ENCODE data around the gene NOTCH2.
A peak's percentile ranks its signal among the peaks of the same experiment; 100 is the strongest.

The NOTCH2 gene

DNA sequence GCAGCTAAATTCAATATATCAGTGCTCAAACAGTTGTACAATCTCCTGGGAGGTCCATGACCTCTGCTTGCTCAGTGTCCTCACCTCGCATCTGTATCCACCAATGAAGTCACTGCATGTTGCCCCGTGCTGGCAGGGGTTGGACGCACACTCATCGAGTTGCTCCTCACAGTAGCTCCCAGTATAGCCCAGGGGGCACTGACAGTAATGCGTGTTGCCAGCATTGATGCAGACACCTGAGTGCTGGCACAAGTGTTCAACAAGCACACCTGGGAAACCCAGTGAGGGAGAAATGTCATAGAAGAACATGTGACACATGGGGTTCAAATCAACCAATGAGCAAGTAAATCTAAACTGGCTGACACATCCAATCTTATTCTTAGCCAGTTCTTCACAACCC, 132.3 kb downstream of the NOTCH2 start:
- DNase-seq = no peak

DNA sequence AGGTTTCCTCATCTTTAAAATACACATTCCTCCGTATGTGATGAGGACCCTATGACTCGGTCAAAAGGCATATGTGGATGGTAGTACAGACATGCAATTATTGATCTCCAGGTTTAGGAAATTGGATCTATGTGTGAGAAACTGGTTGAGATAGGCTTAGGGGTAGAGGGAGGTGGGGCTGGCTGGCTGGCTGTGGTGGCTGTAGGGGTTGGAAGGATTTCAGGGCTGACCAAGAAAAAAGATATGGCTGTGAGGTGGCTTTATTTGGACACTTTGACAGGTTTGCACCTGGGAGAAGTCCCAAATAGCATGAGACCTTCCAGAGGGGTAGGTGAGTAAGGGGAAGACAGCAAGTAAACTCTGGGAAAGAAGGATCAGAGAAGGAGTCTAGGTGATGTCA, 133.5 kb downstream of the NOTCH2 start:
- DNase-seq = no peak

DNA sequence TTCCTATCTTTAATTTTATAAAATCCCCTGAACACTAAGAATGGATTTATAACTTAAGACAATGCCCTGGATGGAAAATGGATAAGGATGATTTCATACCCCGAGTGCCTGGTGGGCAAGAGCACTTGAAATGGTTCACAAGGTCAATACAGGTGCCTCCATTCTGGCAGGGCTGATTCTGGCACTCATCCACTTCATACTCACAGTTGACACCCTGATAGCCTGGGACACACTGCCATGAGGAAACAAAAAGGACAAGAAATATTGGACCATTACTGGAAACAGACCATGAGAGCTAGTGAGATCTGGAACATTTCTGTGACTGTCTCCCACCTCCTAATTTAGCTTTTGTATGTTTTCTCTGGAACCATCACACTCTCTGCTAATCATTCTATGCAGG, 134.1 kb downstream of the NOTCH2 start:
- peak in 1 of 3 experiments; percentile 16 for DNase-seq

DNA sequence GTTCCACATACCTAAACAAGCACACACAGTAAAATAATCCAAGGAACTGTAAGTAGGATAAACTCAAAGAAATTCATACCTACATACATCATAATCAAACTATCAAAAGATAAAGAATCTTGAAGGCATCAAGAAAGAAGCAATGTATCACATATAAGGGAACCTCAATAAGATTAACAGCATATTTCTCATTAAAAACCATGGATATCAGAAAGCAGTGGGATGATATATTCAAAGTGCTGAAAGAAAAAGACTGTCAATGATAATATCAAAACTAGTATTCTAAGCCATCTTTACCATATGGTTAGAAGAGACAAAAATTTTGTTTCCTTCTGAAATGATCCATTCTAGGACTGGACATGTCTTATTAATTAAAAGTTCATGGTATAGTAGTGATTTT, 136.1 kb downstream of the NOTCH2 start:
- DNase-seq = no peak

DNA sequence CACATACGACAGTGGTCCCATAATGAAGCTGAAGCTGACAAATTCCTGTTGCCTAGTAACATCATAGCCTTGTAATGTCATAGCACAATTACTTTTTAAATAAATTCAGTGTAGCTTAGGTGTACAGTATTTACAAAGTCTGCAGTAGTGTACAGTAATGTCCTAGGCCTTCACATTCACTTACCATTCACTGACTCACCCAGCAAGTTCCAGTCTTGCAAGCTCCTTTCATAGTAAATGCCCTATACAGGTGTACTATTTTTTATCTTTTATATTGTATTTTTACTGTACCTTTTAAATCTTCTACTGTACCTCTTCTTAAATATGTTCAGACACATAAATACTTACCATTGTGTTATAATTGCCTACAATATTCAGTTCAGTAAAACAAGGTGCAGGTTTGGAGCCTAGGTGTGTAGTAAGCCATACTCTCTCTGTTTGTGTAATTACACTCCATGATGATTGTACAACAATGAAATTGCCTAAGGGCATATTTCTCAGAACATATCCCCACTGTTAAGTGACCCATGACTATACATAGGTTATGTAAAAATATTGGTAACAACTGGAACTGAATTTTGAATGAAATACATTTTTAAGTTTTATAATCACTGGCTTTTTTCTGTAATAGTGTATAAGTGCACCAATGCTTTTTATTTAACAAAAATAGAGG, 139.7 kb downstream of the NOTCH2 start:
- peak in 2 of 3 experiments; percentile 1 to 74 for DNase-seq

DNA sequence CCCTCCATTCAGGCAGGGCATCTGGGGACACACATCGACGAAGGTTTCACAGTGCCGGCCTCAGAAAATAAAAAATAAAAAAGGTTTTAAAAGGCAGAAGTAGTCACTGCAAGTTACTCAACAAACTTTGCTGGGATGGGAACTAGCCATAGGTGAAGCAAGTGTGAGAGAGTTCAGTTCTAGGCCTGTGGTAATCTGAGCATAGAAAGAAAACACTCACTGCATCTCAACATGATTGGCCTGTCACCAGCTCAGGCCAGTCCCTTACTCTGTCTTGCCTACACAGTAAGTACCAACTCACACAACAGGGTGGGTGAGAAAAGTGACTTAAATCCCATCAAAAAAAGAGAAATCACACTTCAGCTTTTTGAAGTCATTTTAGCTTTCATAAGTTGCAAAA, 142.9 kb downstream of the NOTCH2 start:
- no peak for DNase-seq

DNA sequence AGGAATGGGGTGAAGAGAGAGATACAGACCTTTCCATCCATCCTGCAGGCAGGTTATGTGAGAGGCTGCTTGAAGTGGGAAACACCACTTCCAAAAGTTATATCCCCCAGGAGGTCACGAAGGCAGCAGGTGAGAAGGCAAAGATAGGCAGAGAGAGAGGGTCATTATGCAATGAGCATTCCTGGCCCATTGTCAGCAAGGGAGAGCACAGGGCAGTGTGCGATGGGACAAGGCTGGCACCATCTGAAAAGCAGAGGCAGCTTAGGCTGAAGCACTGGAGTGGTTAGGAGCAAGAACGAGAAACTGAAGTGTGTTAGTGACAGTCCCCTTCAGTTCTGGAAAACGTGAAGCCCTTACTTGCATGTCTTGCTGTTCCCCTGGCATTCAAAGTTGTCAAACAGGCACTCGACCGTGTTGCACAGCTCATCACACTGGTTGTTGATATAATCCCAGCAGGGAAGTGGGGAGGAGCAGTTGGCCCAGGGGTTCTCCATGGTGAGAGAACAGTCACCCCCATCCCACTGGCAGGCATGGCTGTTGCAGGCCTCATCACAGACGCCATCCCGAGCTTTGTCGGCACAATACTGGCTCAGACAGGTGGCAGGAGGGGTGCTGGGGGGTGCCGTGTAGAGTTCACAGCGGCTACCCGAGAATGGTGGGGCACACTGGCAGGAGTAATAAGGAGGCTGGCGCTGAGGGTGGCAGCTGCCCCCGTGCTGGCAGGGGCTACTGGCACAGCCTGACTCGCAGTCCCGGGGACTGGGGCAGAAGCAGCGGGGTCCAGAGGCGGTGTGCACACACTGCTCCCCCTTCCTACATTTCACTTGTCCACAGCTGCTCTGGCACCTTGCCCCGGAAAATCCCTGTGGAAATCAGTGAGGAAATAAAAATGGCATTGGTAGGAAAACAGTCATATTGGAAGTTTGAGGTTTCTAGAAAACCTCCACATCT, 144.2 kb downstream of the NOTCH2 start:
- no peak for DNase-seq

DNA sequence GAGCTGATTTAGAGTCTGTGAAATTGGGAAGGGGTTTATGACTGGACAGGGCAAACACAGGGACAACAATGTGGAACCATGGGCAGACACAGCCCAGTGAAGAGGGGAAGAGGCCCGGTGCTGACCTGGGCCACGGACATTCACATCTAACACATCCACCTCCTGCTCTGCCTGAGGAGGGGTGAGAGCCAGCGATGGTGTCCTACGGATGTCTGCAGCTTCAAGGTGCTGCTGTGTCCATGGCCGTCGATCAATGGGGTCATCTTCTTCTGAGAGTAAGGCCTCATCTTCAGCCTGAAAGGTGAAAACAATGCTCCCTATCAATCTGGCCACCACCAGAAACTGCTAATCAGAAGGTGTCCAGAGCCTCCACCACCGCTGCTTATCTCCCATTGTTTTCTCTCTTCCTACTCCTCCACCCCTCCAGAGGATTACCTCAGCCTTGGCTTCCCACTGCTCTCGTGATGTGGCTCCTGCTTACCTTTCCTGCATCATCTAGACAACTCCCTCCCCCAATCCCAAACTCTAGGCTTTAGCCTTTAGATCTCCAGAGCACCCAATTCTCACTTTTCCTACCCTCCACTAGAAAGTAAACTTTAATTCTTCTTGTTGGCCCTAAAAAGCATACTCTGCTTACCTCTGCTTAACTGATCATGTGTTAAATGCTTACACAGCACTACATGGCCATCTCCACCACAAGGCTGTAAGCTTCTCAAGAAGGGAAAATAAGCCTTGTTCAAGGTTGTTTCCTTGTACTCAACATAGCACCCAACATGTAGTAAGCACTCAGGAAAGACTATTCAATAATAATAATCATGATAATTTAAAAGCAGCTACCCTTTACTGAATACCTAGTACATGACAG, 149.1 kb downstream of the NOTCH2 start:
- no peak for DNase-seq

DNA sequence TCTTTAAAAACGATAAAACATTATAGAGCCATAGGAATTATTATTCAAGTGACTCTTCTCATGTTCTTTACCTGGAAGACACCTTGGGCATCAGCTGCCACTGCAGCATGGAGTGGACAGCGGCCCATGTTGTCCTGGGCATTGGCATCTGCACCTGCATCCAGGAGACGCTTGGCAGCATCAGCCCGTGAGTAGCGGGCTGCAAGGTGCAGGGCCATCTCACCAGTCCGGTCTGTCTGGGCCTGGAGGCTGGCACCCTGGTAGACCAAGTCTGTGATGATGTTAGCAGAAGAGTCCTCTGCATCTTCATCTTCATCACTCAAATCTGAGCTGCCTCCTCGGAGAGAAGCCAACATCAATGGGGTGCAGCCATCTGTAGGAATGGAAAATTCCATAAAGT, 150.2 kb downstream of the NOTCH2 start:
- no peak for DNase-seq

DNA sequence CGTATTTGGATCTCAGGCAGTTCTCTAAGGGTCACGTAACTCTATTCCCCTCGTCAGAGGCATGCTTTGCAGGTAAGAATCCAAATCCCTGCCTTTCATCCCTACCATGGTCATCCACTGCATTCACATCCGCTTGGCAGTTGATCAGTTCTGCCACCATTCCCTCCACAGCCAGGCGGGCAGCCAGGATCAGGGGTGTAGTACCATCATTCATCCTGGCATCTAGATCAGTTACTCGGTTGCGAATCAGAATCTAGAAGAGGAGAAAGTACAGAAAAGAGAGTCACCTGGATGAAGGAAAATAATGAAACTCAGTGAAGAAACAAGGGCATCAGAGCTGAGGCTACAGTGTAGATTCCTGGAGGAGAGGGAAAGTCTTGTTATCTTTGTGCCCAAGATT, 151.2 kb downstream of the NOTCH2 start:
- DNase-seq = no peak

DNA sequence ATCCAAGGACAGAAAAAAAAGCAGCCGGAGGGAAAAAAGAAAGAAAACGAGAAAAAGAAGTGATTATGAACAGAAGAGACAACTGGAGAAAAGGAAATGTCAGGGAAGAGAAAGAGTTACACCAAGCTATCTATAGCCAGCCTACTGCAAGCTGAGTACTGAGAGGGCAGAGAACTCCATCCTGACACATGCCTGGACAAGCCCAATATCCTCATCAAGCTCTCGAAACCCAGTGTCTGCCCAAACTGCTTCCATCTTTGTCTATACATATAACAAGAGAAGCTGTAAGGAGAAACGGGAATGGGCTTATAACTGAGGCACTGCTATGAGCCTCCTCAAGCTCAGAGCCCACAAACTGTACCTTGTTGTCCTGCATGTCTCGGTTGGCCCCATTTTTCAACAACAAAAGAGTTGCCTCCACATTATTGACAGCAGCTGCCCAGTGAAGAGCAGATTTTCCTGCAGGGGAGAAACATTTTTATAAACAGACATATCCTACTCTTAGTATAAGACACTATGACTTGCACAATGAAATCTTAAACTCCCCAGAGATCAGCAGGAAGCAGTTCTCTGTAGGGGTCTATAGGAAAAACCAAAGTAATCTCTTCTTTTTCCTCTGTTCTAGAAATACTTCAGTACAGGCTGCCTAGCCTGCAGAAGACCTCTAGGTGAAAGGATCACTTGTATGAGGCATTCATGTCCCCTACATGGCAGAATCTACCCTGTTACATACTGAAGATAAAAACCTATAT, 152.0 kb downstream of the NOTCH2 start:
- peak in 1 of 3 experiments; percentile 30 for DNase-seq

DNA sequence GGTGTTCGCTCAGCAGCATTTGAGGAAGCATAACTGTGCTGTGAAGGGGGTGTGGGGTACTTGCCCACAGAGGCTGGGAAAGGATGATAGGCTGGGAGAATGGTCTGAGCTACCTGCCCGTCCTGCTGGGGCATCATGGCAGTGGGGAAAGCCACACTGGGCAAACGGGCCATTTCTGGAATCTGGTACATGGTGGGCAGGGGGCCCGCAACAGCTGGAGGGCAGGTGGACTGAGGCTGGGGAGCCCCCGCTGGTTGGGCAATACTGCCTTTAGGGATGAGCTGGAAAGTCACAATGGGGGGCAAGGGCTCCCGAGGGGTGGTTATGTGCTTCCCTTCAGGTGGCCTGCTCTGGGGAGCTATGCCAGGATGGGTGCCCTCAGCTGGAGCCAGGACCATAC, 153.9 kb downstream of the NOTCH2 start:
- no peak for DNase-seq

DNA sequence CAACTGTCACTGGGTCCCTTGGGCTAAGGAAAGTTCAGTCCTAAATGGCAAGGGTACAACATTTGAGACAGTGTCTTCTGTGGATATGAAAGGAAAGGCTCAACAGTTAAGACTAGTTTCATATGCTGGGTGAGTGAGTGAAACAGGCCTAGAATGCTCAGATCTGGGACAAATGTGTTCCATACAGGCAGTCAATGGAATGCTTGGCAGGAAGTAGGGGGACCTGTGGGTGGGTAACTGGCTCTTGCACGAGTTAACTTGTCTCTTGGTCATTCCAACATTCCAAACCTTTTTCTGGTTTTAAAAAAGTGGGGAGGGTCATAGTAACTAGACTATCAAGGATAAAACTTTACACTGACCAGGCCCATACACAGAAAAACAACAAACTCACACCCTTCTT, 155.4 kb downstream of the NOTCH2 start:
- DNase-seq = no peak

DNA sequence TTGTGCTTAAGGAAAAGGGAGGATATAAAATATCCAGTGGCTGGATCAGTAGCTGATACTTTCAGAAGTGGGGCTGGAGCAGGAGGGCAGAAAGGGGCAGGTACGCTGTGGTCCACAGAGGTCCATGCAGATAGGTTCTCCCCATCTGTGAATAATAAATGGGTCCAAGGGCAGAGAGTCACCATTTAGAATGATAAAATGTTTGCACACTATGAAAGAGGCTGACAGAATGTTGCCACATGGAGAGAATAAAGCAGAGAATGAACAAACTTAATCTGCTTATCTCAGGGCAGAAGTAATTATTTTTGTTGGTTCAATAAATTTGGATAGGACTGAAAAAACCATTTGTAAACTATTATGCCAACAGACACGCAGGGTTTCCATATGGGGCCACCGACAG, 156.5 kb downstream of the NOTCH2 start:
- no peak for DNase-seq

DNA sequence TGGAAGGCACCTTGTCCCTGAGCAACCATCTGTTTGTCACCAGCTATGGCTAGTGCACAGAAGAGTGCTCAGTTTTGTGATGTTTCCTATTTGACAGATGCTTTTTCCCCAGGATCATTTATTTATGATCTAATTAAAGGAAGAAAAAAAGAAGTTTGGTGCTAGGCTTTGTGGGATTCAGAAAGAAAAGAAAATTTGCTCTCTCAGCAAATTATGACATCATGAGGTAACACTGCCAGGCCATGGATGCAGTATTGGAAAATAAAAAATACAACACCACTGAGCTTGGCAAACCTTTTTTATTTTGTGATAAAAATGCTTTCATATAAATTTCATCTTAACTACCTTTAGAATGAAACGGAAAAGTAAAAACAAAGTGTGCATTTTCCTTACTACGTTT, 157.7 kb downstream of the NOTCH2 start:
- DNase-seq = no peak

DNA sequence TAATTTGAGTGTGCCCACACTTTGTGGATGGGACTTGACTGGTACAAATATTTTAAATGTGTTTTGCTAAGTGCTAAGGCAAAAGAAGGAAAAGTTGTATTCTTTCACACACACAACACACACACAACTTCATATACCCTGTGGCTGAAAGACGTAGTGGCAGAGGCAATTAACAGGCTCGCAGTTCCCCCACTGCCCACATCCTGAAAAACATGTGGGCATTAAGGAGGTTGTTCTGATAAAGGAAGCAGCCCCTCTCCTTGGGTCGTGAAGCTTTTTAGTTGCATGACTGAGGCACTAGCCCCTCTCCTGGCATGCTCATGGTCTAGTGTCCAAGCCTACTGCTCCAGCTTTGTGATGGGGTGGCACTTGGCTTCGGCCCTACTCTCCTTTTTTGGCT, 158.8 kb downstream of the NOTCH2 start:
- no peak for DNase-seq

DNA sequence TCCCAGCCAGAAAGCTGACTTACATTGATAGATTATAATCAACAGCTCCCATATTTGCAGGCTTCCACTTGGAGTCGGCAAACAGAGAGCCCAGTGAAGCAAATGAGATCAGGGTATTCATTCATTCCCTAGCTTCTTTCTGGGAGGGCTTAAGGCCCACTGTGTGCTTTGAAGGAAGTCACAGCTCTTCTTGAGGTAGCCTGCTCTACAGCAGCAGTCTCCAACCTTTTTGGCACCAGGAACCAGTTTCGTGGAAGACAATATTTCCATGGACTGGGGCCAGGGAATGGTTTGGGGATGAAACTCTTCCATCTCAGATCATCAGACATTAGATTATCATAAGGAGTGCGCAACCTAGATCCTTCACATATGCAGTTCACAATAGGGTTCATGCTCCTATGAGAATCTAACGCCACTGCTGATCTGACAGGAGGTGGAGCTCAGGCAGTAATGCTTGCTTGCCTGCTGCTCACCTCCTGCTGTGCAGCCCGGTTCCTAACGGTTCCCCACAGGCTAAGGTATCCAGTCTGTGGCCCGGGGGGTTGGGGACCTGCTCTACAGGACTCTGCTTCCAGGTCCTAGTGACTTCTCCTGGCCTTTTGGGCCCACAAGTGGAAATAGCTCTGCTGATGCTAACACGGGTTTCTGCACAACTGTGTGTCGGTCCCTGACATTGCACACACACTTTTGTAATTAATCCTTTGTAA, 159.4 kb downstream of the NOTCH2 start:
- DNase-seq = no peak

DNA sequence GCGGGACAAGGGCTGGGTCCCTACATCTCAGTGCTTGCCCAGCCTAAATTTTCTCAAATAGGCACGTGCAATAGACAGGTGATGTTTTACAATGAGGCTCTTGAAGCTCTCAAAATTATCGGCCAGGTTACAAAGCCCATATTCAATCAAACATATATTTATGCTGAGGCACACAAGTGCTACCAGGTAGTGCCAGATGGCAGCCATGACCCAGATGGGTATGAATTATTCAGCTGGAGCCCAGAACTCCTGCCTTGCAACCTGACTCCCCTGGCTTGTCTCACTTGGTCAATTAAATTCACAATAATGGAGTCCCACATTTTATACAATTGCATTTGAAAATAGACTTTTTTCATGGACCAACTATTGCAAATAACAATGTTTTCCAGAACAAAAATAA, 160.8 kb downstream of the NOTCH2 start:
- peak; percentile 14 to 68 (median 65) for DNase-seq

DNA sequence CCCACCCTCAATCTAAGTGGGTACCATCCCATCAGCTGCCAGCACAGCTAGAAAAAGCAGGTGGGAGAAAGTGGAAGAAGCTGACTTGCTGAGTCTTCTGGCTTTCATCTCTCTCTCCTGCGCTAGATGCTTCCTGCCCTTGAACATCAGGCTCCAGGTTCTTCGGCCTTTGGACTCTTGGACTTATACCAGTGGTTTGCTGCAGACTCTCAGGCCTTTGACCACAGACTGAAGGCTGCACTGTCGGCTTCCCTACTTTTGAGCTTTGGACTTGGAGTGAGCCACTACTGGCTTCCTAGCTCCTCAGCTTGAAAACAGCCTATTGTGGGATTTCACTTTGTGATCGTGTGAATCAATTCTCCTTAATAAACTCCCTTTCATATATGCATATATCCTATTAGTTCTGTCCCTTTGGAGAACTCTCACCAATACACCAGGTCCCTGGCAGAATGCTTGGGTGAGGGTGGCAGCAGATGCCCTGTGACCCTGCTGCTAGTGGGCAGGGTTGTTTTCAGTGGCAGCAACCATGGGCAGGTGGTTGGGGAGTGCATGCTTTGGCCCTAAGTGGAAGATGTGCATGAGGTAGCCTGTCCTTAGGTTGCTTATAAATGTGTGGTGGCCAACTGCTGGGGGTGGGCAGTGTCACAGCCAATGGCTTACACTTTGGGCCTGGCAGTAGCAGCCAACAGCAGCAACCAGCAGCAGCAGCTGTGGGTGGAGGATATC, 162.4 kb downstream of the NOTCH2 start:
- DNase-seq = no peak

DNA sequence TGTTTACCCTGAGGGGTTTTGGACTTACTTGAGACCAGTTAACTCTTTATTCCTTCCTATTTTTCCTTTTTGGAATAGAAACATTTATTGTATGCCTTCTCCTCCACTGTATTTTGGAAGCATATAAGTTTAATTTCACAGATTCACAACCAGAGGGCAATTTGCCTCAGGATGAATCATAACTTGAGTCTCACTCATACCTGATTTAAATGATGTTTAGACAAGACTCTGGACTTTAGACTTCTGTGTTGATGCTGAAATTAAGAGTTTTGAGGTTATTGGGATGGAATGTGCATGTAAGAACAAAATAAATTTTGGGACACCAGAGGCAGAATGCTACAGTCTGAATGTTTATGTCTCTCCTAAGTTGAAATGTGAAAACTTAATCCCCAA, 166.0 kb downstream of the NOTCH2 start:
- DNase-seq = no peak

DNA sequence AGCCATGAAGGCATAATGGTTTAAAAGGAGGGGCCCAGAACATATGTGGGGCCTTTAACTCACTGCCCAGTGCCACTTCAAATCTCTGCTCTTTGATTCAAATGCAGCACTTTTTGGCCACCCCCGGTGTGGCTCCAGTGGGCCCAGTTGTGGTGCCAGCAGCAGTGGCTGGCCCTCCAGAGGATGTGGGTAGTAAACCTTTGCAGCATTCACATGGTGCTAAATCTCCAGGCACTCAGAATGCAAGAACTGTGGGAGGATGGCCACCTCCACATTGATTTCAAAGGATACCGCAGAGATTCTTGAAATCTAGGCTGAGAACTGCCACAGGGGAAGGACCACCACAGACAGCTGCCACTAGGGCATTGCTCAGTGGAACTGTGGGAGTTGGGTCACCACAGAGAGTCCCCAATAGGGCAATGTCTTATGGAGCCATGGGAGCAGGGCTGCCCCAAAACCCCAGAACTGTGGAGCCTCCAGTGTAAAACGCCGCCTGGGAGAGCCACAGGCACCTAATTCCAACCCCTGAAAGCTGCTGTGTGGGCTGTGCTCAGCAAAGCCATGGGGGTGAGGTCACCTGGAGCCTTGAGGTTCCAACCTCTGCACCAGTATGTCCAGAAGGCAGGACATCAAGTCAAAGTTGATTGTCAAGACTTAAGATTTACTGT, 166.6 kb downstream of the NOTCH2 start:
- DNase-seq = no peak

Data from NCI-H1417 (cell line).